NCI-H2227 treated with DMSO at 0.1 percent for 48 hours (cell line): ENCODE results near the gene RGL1.

ENCODE experiments used
- DNase-seq: peaks from one replicate; lab custom pipeline; 2025; lab: John Stamatoyannopoulos, UW

The RGL1 gene

GRCh38 chr1:183787704-183788103 is 17.2 kb upstream of the RGL1 start:
- DNase-seq = no peak

- DNase-seq = no peak
Observed at GRCh38 chr1:183791319-183791718, 13.6 kb upstream of the RGL1 start.

- no peak for DNase-seq
Observed at GRCh38 chr1:183792300-183792699, 12.6 kb upstream of the RGL1 start.

GRCh38 chr1:183794088-183794487 is 10.8 kb upstream of the RGL1 start:
- no peak for DNase-seq

- DNase-seq = no peak
Observed at GRCh38 chr1:183800449-183800848, 4.5 kb upstream of the RGL1 start.

GRCh38 chr1:183801649-183802048 is 3.3 kb upstream of the RGL1 start:
- no peak for DNase-seq

- no peak for DNase-seq
Observed at GRCh38 chr1:183804387-183804786, 533 bp upstream of the RGL1 start.

- DNase-seq = no peak
Observed at GRCh38 chr1:183806125-183806524, 1.2 kb downstream of the RGL1 start.

- no peak for DNase-seq
Observed at GRCh38 chr1:183806675-183807074, 1.8 kb downstream of the RGL1 start.

GRCh38 chr1:183807549-183808168 is 2.7 kb downstream of the RGL1 start:
- DNase-seq = no peak

GRCh38 chr1:183808296-183809027 is 3.5 kb downstream of the RGL1 start:
- no peak for DNase-seq

- DNase-seq = no peak
Observed at GRCh38 chr1:183810121-183810520, 5.2 kb downstream of the RGL1 start.

GRCh38 chr1:183810756-183811544 is 6.0 kb downstream of the RGL1 start:
- DNase-seq = no peak

- DNase-seq = no peak
Observed at GRCh38 chr1:183812128-183812527, 7.2 kb downstream of the RGL1 start.

GRCh38 chr1:183812686-183813569 is 8.0 kb downstream of the RGL1 start:
- no peak for DNase-seq

GRCh38 chr1:183814121-183814681 is 9.3 kb downstream of the RGL1 start:
- no peak for DNase-seq

- DNase-seq = no peak
Observed at GRCh38 chr1:183816110-183816509, 11.2 kb downstream of the RGL1 start.

- no peak for DNase-seq
Observed at GRCh38 chr1:183817576-183818288, 12.8 kb downstream of the RGL1 start.

GRCh38 chr1:183819059-183819458 is 14.1 kb downstream of the RGL1 start:
- DNase-seq = no peak

GRCh38 chr1:183821309-183821888 is 16.5 kb downstream of the RGL1 start:
- DNase-seq = no peak
